GM19372 (cell line): ENCODE results near the gene RCOR1.

Experiments
- ATAC-seq: cut with Tn5 transposase; IDR thresholded peaks from one replicate; pipeline ENCODE4 v1.9.1; 2021; ENCODE audit warnings: mild to moderate bottlenecking, low read depth, moderate library complexity; ENCODE audit not compliant: unreplicated experiment

Gene RCOR1

DNA sequence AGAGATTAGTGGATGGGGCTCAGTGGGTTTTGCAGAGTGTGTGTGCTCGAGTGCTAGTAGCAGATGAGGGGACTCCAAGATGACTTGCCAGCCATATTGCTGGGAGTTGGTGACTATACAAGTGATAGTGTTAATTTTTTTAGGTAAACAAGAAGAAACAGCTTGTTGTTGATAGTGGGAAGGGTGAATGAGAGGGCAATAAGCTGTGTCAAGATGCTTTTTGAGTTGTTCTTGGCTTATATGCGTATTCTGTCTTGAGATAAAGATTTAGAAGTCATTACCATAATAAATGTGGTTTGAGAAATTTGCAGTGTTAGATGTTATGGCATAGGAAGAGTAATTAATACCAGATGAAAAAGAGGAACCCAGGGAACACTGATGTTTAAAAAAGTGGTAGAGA lies 75.3 kb downstream of the RCOR1 start:
- no peak for ATAC-seq

DNA sequence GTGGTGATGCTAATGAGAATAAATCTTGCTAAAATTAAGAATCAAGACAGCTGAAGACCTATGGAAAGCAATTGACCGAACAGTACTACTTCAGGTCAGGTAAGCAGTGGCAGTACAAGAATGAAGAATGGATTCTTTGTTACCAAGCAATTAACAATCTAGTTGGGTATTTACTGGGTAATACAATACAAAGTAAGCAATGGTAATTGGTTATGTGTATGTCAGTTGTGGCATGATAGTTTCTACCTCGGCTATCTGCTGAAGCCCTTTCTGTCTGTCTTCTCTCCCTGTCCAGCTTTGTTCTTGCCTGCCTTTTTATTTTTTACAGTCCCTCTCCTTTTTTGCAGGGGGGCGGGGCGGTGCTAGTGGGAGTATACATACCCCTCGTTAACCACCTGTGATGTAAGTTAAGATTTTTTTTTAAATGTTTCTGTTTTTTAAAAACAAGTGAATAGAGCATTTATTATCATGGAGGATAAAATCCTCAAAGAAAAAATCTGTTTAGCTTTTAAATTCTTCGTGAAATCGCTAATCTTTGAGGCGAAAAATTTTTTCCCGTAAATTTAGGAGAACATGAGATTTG lies 75.9 kb downstream of the RCOR1 start:
- ATAC-seq: no peak

DNA sequence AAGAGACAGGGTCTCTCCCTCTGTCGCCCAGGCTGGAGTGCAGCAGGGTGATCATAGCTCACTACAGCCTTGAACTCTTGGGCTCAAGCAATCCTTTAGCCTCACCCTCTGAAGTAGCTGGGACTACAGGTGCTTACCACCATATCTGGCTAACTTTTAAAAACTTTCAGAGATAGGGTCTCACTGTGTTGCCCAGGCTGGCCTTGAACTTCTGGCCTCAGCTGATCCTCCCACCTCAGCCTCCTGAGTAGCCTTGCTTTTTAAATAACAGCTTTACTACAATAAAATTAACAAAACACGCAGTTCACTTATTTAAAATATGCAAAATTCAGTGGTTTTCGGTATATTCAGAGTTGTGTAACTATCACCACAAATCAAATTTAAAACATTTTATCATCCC lies 79.0 kb downstream of the RCOR1 start:
- ATAC-seq: no peak

DNA sequence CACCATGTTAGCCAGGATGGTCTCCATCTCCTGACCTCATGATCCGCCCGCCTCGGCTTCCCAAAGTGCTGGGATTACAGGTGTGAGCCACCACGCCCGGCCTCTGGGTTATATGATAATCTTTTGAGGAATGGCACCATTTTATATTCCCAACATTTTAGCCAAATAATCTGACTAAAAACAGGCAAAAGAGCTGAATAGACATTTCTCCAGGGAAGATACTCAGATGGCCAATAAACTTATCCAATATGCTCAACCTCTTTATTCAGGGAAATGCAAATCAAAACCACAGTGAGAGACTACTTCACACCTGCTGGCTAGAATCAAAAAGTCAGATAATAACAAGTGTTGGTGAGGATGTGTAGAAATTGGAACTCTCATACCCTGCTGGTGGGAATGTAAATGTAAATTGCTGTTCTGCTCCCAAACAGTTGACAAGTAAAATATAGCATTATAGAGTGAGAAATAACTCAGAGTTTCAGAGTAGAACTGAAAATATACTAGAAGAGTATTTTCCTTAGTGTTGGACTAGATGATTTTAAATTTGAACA lies 80.0 kb downstream of the RCOR1 start:
- no peak for ATAC-seq

DNA sequence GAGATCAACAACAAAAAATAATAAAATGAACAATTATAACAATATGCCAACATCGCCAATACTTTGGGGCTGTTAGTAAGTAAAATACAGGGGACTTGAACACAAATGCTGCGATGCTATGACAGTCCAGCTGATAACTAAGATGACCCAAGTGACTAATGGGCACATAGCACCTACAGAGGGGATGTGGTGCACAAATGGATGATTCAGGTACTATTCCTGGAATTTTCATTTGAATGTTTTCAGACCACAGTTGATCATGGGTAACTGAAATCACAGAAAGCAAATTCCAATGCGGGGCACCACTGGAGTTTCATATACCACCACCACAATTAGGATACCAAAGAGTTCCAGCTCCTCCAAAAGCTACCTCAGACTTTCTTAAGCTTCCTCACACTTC lies 82.9 kb downstream of the RCOR1 start:
- ATAC-seq: no peak

DNA sequence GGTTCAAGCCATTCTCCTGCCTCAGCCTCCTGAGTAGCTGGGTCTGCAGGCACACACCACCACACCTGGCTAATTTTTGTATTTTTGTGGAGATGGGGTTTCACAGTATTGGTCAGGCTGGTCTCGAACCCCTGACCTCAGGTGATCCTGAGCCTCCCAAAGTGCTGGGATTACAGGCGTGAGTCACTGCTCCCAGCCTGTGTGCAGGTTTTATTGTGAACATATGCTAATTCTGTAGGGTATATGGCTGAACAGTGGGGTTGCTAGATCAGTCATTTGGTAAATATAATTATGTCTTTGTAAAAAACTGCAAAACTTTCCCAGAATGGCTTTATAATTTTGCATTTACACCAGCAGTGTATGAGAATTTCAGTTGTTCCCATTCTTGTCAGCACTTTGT lies 85.9 kb downstream of the RCOR1 start:
- ATAC-seq: no peak

DNA sequence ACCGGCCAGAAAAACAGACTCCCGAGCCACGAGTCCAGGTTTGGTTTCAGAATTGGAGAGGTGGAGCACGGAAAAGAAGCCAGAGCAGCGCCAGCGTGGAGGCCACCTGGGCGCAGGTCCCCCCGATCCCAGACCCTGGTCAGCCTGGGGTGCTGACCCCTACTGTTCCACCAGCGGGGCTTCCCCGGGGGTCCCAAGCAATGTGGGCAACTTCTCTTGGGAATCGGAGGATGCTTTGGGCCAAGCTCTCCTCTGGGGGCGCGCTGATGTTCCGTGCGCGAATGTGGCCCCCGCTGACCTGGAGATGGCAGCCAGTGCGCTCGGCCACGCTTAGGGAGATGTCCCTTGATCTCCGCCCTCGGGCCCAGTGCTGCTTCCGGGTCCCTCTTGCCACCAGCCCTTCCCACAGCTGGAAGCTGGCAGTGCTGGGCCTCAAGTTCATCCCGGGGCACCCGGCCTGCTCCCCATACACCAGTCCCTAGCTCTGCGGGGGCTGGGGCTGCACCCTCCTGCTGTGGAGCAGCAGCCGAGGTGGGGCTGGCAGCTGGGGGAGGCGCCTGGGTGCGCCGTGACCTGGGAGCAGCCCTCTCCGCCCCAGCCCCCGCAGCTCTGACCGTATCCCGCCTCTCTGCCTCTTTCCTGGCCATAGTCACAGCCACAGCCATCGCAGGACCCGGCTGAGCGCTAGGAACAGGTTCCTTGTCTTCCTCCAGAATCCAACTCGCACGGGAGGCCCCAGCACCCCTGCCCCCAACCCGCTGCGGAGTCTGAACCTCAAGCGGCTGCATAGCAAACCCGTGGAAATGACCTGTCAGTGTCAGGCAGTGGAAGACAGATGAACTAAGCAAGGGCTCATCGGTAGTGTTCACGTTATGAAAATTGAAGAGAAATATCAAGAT lies 91.2 kb downstream of the RCOR1 start:
- no peak for ATAC-seq

DNA sequence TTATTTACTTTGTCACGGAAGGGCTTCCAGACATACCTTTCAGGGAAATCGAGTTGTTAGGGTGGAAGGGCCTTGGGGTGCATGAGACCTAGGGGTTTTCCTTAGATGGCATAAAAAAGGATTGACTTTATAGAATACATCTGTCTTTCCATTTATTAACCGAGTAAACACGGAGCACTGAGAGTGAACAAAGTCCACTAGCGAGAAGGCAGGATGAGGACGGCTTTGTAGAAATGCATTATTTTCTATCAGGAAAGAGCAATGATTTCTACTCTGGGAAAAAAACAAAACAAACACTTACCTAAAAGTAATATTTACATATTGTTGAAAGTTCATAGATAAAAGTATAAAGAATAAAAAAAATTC lies 91.8 kb downstream of the RCOR1 start:
- no peak for ATAC-seq

DNA sequence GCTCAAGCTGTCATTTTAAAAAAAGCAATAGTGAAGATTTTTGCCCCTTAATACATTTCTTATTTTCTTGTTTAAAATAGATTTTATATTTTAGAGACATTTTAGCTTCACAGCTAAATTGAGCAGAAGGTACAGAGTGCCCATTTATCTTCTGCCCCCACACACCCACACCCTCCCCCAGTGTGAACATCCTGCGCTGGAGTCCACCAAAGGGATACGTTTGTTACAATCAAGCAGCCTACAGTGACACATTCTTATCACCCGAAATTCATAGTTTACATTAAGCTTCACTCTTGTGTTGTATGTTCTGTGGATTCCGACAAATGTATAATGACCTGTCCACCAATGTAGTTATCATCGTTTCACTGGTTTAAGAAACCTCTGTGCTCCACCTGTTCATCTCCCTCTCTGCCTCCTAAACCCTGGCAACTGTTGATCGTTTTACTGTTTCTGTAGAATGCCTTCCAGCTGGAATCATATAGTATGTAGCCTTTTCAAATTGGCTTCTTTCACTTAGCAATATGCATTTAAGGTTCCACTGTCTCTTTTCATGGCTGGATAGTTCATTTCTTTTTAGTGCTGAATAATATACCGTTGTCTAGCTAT lies 93.8 kb downstream of the RCOR1 start:
- ATAC-seq: no peak

DNA sequence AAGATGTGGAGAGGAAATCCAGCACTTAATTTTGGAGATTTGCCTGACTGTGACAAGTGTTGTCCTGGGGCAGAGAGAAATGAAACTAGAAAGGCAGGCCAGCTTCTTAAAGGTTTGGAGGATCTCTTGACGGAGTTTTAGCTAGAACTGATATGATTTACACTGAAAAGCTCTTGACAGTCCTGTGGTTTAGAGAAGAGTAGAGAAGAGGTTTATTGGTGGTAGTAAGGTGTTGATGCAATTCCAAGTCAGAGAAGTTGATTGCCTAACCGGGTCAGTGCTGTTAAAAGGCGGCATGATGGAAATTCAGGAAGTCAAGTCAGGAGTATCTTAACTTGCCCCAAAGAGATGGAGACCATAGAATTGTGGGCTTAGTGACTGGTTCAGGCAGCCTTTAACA lies 95.8 kb downstream of the RCOR1 start:
- no peak for ATAC-seq

DNA sequence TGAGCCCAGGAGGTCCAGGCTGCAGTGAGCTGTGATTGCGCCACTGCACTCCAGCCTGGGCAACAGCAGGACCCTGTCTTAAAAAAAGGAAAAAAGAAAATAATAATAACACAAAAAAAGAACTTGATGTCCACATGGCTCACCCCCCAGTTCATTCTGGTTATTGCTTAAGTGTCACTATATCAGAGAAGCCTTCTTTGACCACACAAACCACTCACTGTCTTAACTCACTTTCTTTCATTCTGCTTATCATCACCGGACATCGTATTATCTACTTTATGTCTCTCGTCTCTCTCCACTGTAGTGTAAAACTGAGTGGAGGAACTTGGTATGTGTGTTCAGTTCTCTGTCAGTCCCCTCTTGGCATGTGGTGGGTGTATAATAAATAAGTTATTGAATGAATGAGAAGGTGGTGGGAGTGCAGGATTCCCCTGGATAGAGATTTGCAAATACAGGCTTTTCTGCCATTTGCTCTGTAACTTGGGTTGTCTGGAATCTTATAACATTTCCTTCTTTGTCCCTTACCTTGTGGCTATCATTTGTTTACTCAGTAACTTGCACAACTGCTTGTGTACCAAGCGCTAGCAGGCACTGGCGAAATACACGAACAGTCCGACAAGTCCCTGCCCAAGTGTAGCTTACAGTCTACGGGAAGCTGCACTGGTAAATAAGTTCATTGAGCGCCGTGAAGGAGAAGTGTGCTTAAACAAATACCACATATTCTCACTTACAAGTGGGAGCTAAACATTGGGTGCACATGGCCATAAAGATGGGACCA lies 98.2 kb downstream of the RCOR1 start:
- no peak for ATAC-seq

DNA sequence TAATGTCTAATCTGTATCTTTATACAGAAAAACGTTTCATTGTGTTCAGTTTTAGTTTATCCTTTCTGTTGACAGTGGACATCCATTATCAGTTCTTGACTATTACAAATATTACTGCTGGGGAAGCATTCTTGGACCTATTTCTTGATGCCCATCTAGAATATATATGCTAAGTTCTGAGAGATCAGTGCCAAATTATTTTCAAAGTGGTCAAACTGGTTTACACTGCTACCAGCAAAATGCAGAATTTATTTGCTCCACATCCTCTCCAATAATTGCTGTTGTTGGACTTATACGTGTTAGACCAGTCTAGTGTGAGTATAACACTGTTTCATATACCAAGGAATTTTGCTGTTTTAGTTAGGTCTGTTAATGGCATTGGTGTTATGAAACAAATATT lies 99.3 kb downstream of the RCOR1 start:
- ATAC-seq: no peak

DNA sequence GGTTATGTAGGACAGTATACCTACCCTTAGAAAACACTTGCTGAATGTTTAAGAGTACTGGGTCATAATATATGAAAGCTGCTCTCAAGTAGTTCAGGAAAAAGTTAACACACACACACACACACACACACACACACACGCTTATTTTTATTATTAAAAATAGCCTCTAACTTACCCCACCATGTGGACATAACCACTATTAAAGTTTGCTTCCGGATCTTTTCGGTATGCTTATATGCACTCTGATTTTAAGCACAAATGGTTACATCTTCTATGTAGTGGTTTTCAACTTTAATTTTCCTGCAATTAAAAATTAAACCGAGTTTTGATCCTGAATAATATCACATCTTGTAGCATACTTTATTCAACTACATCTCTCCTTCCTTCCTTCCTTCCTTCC lies 99.9 kb downstream of the RCOR1 start:
- ATAC-seq: no peak

DNA sequence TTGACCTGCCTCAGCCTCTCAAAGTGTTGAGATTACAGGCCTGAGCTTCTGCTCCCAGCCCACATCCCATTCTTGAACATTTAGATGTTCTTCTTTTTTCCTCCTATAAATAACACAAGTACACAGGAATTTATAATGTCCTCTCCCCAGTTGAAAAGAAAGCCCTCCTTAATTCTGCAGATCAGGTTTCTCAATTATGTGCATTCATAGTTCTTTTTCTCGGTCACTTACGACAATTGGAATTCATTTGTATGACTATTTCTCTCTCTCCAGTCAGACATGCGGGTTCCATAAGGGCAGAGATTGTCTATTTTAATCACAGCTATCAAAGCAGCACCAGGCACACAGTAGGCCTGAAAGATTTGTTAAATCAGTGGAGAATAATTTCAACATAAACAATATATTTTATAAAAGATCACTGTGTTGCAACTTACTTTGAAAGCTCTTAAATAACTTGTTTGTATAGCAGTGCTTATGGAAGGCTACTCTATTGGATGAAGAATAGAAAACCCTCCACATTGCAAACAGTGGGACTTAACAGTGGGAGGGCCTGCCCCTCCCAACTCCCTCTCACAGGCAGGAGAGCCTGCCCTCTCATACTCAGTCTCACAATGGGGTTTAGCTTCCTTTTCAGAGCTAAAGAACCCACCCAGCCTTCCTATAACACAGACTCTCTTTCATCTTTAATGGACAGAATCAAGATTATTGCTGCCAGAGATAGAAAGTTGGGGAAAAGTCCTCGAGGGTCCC lies 100.7 kb downstream of the RCOR1 start:
- no peak for ATAC-seq

DNA sequence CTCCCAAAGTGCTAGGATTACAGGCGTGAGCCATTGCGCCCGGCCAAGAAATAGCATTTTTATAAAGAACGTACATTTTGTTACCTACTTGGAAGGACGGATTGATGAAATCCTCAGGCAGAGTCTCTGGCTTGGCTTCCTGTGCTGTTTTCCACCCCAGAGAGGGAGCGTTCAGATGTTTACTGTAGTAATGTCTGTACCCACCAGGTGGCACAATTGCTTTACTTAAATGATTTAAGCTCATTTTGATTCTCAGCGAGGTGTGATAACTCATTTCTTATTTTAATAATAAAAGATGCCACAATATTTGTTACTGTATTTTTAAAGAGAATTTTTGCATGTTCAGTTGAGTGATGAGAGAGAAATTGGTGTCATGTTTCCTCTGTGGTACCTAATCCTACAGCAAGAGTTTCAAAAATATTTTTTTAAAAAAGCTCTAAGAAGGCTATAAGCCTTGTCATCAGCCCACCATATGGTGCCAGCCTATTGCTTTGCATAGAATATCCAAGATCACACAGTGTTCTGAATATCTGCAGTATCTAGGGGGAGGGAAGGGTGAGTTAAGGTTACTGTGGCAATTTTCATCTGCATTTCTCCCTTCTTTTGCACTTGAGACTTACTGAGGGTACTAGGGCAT lies 102.2 kb downstream of the RCOR1 start:
- no peak for ATAC-seq

DNA sequence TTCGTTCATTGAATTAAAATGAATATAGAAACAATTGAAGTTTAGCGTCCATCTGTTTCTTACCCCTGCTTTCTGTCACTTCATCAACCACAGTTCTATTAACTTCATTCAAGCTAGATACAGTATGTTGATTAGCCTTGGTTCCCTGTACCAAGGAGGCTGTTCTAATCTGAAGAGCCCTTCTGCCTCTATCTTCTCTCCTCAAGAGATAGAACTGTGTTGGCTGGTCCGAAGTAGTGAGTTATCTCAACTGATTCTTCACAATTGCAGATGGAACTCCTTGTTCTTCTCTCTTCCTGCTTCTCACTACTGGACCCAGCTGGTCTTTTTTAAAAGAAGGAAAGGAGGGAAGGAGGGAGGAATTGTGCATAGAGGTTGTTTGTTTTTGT lies 102.7 kb downstream of the RCOR1 start:
- no peak for ATAC-seq

DNA sequence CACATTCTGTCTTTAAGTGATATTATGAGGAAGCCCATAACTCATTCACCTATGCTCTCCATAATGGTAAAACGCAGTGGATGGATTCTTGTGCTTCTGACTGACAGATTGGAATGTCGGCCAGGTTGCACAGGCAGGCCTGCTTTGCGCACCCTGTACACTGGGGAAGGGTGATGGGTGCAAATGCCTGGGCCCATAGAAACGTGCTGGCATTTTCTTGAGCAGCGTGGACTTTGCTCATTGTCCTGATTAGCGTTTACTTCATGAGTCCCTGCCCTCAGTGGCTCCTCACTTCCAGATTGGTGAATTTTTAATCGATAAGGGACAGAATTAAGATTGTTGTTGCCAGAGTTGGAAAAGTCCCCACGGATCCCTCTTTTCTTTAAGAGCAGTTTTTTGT lies 103.9 kb downstream of the RCOR1 start:
- no peak for ATAC-seq

DNA sequence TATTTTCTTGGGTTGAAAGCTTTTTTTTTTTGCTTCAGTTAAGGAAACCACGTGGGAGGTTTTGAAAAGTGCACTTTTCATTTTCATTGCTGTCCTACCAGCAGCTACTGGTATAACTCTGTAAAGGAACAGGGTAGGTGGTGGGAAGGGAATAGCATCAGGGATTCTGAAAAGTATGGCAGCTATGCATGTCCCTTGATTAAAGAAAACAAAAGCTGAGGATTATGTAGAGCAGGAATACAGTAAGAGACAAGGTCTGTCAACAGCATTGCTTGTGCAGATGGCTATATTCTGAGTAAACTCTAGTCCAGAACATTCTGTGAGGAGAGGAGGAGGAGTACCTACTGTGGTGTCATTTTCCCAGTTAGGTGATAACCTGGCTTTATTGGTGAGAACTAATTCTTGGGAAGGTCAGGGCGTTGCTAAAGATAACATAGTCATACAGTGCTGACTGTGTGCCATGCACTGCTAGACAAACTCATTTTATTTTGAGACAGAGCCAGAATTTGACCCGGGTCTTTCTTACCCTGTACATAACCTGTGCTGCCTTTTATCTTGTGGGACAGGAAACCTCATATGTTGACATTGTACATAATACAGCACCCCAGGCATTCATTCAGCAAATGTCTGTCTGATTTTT lies 104.5 kb downstream of the RCOR1 start:
- no peak for ATAC-seq

DNA sequence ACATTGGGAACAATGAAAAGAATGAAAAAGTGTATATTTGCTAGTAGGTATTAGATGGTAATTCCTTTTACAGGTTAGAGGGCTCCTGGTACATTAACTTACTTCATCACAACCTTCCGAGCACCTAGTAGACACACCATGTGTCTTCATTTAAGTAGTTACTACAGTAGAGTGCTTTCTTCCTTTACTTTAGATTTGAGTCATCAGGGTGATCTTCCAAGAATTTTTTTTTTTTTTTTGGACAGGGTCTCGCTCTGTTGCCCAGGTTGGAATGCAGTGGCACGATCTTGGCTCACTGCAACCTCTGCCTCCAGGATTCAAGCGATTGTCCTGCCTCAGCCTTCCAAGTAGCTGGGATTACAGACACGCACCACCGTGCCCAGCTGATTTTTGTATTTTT lies 105.1 kb downstream of the RCOR1 start:
- ATAC-seq: no peak
